K562 (cell line): Measurements from ENCODE around the gene CPVL.

Experiments used
- ARHGAP35 ChIP-seq: fragments of 450-650 bp; IDR thresholded peaks from 2 replicates; pipeline ENCODE4 v1.6.1; 2018; ENCODE audit not compliant: partially characterized antibody
- FOS ChIP-seq: IDR thresholded peaks from 3 replicates; pipeline ENCODE4 v1.6.1; 2011; ENCODE audit not compliant: insufficient read length; ENCODE audit errors: extremely low read depth
- FOXJ3 ChIP-seq: sonication (generic); formaldehyde crosslinking; IDR thresholded peaks from 2 replicates; pipeline ENCODE4 v1.4.0; 2020; ENCODE audit warnings: mild to moderate bottlenecking, missing genetic modification reagents
- HMGN3 ChIP-seq: IDR thresholded peaks from 2 replicates; pipeline ENCODE4 v1.6.1; 2011; ENCODE audit warnings: borderline replicate concordance, low read depth, mild to moderate bottlenecking, mixed read lengths, low read length; ENCODE audit not compliant: insufficient read length; ENCODE audit errors: extremely low read depth
- MEIS2 ChIP-seq: fragments of 450-650 bp; IDR thresholded peaks from 2 replicates; pipeline ENCODE4 v1.6.1; 2014; ENCODE audit warnings: mild to moderate bottlenecking; ENCODE audit not compliant: partially characterized antibody
- POLR2A ChIP-seq: fragments of 450-650 bp; conservative IDR thresholded peaks from 2 replicates; pipeline ENCODE4 v1.6.1; 2016
- POLR2AphosphoS5 ChIP-seq: IDR thresholded peaks from 2 replicates; pipeline ENCODE4 v1.6.1; 2011; ENCODE audit warnings: mild to moderate bottlenecking, low read depth, low read length, moderate library complexity; ENCODE audit not compliant: control insufficient read depth, insufficient read depth
- PYGO2 ChIP-seq: fragments of 450-650 bp; IDR thresholded peaks from 2 replicates; pipeline ENCODE4 v1.6.1; 2016; ENCODE audit warnings: mild to moderate bottlenecking, missing genetic modification characterization, moderate library complexity, missing compliant biosample characterization
- SIX5 ChIP-seq, 2 experiments: IDR thresholded peaks; 2 replicates each; pipeline ENCODE4 v1.6.1; 2011; ENCODE audit warnings: low read length in 2 of 2, borderline replicate concordance in 1 of 2, low read depth in 1 of 2, mild to moderate bottlenecking in 1 of 2, moderate library complexity in 1 of 2; ENCODE audit not compliant: insufficient read depth in 1 of 2
- TAF15 ChIP-seq: fragments of 200-400 bp; formaldehyde crosslinking; IDR thresholded peaks from 2 replicates; pipeline ENCODE4 v1.6.1; 2017; ENCODE audit warnings: mild to moderate bottlenecking, low read depth, low read length, moderate library complexity
- TF ChIP-seq, protein P1 (sequence below), 3 experiments: IDR thresholded peaks in 2 of 3; conservative IDR thresholded peaks in 1 of 3; 2 replicates each; pipeline ENCODE4 v1.5.1; 2011 to 2012; ENCODE audit warnings: low read length in 3 of 3, mild to moderate bottlenecking in 3 of 3, control low read depth in 2 of 3, improper control_type of control experiment in 1 of 3, inconsistent platforms in 1 of 3, low read depth in 1 of 3, mixed read lengths in 1 of 3, moderate library complexity in 1 of 3; ENCODE audit not compliant: insufficient read depth in 2 of 3

DNA sequence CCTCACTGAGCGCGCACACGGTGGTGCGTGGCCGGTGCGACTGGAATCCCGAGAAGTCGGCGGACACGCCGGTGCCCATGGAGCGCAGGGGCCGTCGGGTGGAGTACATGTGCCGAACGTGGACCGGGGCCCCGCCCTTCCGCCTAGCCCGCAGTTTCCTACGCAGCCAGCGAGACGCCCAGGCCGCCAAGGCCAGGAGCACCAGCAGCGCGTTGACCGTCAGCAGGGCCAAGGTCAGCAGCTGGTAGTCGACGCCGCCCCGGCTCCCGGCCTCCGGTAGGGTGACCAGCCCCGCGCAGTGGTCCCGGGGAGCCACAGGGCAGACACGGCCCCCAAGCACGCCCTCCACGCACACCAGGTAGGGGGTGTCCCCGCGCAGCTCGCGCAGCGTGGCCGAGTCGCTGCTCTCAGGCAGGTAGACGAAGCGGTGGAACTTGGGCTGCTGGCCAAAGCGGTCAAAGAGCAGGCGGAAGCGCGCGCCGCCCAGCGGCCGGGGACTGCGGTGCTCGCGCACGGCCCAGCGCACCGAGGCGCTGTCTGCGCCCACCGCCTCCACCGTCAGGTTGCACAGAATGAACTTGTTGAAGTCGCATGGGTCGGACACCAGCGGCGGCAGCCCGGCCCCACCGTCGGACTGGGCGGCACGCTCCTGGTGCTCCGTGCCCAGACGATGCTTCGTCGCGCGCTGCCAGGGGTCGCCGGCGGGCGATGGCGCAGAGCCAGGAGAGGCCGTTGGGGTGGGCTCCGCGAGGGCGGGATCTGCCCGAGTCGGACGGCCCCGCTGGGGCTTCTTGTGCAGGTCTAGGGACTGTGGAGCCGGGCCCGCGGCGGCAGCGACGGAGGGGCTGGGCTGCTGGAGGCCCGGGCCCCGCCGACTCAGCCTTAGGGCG lies 190.4 kb downstream of the CPVL start:
- TF ChIP-seq FOXJ3 (no peak), POLR2A (no peak), HMGN3 (no peak), FOS (no peak), POLR2AphosphoS5 (no peak), ARHGAP35 (no peak), PYGO2 (tag) (no peak), TAF15 (no peak), SIX5 (IDR thresholded peaks at IDR 0.05; ENCODE audit: borderline replicate concordance in 1 of 2, insufficient read depth in 1 of 2, low read depth in 1 of 2, low read length in 2 of 2) (no peak), MEIS2 (no peak)
- TF ChIP-seq, protein P1, sequence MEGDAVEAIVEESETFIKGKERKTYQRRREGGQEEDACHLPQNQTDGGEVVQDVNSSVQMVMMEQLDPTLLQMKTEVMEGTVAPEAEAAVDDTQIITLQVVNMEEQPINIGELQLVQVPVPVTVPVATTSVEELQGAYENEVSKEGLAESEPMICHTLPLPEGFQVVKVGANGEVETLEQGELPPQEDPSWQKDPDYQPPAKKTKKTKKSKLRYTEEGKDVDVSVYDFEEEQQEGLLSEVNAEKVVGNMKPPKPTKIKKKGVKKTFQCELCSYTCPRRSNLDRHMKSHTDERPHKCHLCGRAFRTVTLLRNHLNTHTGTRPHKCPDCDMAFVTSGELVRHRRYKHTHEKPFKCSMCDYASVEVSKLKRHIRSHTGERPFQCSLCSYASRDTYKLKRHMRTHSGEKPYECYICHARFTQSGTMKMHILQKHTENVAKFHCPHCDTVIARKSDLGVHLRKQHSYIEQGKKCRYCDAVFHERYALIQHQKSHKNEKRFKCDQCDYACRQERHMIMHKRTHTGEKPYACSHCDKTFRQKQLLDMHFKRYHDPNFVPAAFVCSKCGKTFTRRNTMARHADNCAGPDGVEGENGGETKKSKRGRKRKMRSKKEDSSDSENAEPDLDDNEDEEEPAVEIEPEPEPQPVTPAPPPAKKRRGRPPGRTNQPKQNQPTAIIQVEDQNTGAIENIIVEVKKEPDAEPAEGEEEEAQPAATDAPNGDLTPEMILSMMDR (IDR thresholded peaks at IDR 0.05 in 2 of 3, conservative IDR thresholded peaks at IDR 0.05 in 1 of 3; ENCODE audit: insufficient read depth in 2 of 3, low read depth in 1 of 3, low read length in 3 of 3), result no peak
